ENCODE data around the gene PCSK2. TPM values are rescaled to one million over a fixed set of nuclear protein-coding genes. Genes with fewer than 3 reads are reported as not detected.

PCSK2 gene
- total and polyA plus RNA-seq, 2 of the 8 experiments (the other 6 are each of a cell fraction or from before 2014, with no cell fraction given): 1.9 to 4.2 TPM

DNA sequence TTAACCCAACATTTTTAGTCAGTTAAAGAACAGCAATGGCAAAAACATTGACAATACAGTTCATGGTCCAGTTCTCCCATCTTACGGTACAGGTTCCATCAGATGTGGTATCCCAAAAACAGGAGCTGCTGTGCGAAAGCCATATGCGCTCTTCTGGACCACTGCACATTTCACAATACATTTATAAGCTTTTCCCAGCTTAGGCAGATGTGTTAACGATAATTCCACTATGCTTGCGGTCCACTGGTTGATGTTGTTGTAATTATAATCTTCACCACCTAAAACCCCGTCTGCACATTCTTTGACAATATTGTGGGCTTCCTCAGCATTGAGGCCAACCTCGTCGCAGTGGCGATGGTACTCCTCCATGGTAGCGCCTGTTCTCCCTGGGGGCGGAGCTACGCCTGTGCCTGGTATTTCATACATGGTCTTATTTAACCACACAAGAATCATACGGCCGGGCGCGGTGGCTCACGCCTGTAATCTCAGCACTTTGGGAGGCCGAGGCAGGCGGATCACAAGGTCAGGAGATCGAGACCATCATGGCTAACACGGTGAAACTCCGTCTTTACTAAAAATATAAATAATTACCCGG, 252.3 kb downstream of the PCSK2 start:
- Histone ChIP-seq H3K9me3 (ENCODE audit: insufficient read depth in 2 of 2, low read depth in 1 of 2, low read length in 1 of 2) (no peaks in the 10 kb centered on the region), H2BK120ac (replicated peaks; ENCODE audit: low read depth, low read length) (no peak overlapping the region), H3K4me1 (replicated peaks in 1 of 4; ENCODE audit: control insufficient read depth in 3 of 4, insufficient read depth in 4 of 4, low read length in 3 of 4) (no peaks in the 10 kb centered on the region), H3K23me2 (ENCODE audit: low read depth, low read length) (no peaks in the 10 kb centered on the region; the same call in 1 of the 2 replicates), H3K36me3 (ENCODE audit: control insufficient read depth in 2 of 4, insufficient read depth in 4 of 4, low read length in 3 of 4) (no peaks in the 10 kb centered on the region), H3K18ac (ENCODE audit: extremely low read depth, low read length) (no peak overlapping the region), H2BK5ac (ENCODE audit: low read depth, low read length) (no peak overlapping the region), H2AFZ (ENCODE audit: low read length) (no peak overlapping the region), H2BK15ac (ENCODE audit: low read length) (no peak overlapping the region), H3K27me3 (replicated peaks in 1 of 4; ENCODE audit: control insufficient read depth in 3 of 4, extremely low read depth in 1 of 4, insufficient read depth in 3 of 4, low read length in 3 of 4) (no peaks in the 10 kb centered on the region), H3K23ac (ENCODE audit: insufficient read length) (no peak overlapping the region), H3K4ac (replicated peaks; ENCODE audit: insufficient read length, low read depth, low read length) (no peak overlapping the region), H4K8ac (ENCODE audit: extremely low read depth, insufficient read depth, low read length) (no peak overlapping the region), H3K4me3 (ENCODE audit: extremely low read depth in 1 of 4, insufficient read depth in 2 of 4, low read depth in 3 of 4, low read length in 4 of 4) (no peak overlapping the region), H4K5ac (ENCODE audit: insufficient read length, low read depth, low read length) (no peak overlapping the region), H3K79me1 (ENCODE audit: low read depth, low read length) (no peaks in the 10 kb centered on the region), H2BK12ac (ENCODE audit: low read depth, low read length) (no peak overlapping the region), H2AK5ac (ENCODE audit: low read depth, low read length) (no peak overlapping the region), H3K27ac (ENCODE audit: low read depth, low read length) (no peak overlapping the region), H4K20me1 (replicated peaks in 1 of 2; ENCODE audit: control insufficient read depth in 1 of 2, insufficient read depth in 2 of 2, low read length in 2 of 2) (no peaks in the 10 kb centered on the region), H3K9ac (replicated peaks in 1 of 4; ENCODE audit: extremely low read depth in 1 of 4, low read depth in 3 of 4, low read length in 3 of 4) (no peak overlapping the region), H3K4me2 (ENCODE audit: insufficient read depth in 1 of 2, low read depth in 2 of 2, low read length in 2 of 2) (no peak overlapping the region), H3K56ac (replicated peaks; ENCODE audit: insufficient read length, low read depth, low read length) (no peak overlapping the region), H3K14ac (ENCODE audit: insufficient read length) (no peak overlapping the region), H4K91ac (replicated peaks; ENCODE audit: insufficient read length, low read length) (no peak overlapping the region), H2BK20ac (ENCODE audit: low read length) (no peak overlapping the region), H3K79me2 (ENCODE audit: control insufficient read depth in 1 of 2, insufficient read depth in 2 of 2, low read length in 2 of 2) (no peaks in the 10 kb centered on the region)
- DNase-seq (ENCODE audit: low read depth in 1 of 2, low spot score in 2 of 2) (no peak), FAIRE-seq (no peak)
- CTCF ChIA-PET (ENCODE audit: partially characterized antibody): interaction anchor here (1.0 to 1.3 kb wide), 4 partner anchors 11 to 138 kb away, joined by 3 to 5 read pairs (median 3); no protein-coding TSS in a partner anchor
- WGBS, 2 experiments (ENCODE audit: extremely low coverage in 1 of 2, insufficient coverage in 1 of 2, insufficient read length in 1 of 2, insufficient replicate concordance in 2 of 2, low coverage in 1 of 2, low lambda C conversion rate in 2 of 2, missing lambda C conversion rate in 1 of 2): 91% methylated on average over 23 of the region's 23 CpGs; no CpG with 5 or more reads in 1 of the 2 experiments
- POLR2A ChIA-PET (ENCODE audit: partially characterized antibody): interaction anchor here (1.1 kb wide), 1 partner anchor 51 kb away, joined by 3 read pairs; no protein-coding TSS in a partner anchor
- TF ChIP-seq CREB1 (IDR thresholded peaks at IDR 0.05) (no peak), CHD2 (IDR thresholded peaks at IDR 0.05; ENCODE audit: low read length) (no peak), HDAC6 (IDR thresholded peaks at IDR 0.05; ENCODE audit: low read depth, low read length) (no peak), KDM1A (IDR thresholded peaks at IDR 0.05; ENCODE audit: borderline replicate concordance, low read length) (no peak)

Measured in H1 (cell line).